Measurements from ENCODE around the gene UBE2D3. TPM values are rescaled to one million over a fixed set of nuclear protein-coding genes. Genes with fewer than 3 reads are reported as not detected.

UBE2D3 gene
- total RNA-seq, 4 donors from 2014 or later: 345 to 432 (median 402) TPM

- H3K27ac ChIP-seq: no peak overlapping the region
- H3K27me3 ChIP-seq: no peaks in the 10 kb centered on the region
- no peak for ATAC-seq
- TF ChIP-seq POLR2AphosphoS5 (IDR thresholded peaks at IDR 0.05) (no peak), POLR2A (IDR thresholded peaks at IDR 0.05) (no peak)
- peaks cover 0 to 14% of the 10 kb centered on the region in 2 donors for H3K36me3 ChIP-seq
- H3K9me3 ChIP-seq: no peaks in the 10 kb centered on the region
- no peaks in the 10 kb centered on the region for H3K4me1 ChIP-seq
- WGBS, 2 donors (ENCODE audit: low coverage in 1 of 2): 82 to 93% methylated on average over 3 to 4 of the region's 4 CpGs
- H3K4me3 ChIP-seq: no peak overlapping the region
Measured at GRCh38 chr4:102751941-102752340, 75.4 kb downstream of the UBE2D3 start.

Small RNA genes within 50 kb of the gene (small RNA-seq; reads per million reads assigned to genes)
- gene RNU7-151P: 0 reads per million in 4 donors

Other genes starting within 250 kb of the UBE2D3 start
- 10 to 100 TPM; 26.2 to 31.0 (median 27.7) TPM for gene MANBA, start 66.6 kb downstream of the UBE2D3 start, total RNA-seq
- gene CISD2, start 41.4 kb upstream of the UBE2D3 start, total RNA-seq: 10 to 100 TPM in 3 of 4 donors, 1 to 10 TPM in 1; 6.7 to 22.2 (median 12.9) TPM
- 1 to 10 TPM in 2 of 4 donors, under 1 TPM in 2; 0.25 to 2.8 (median 0.94) TPM for gene SLC9B1, start 192.2 kb upstream of the UBE2D3 start, total RNA-seq
- gene SLC9B2, start 249.2 kb upstream of the UBE2D3 start, total RNA-seq: 10 to 100 TPM; 14.3 to 24.9 (median 20.2) TPM

Measured in gastroesophageal sphincter (tissue), 4 donors.